ENCODE measurements around the gene CES4A.
"Not testable (repeated sequence)": the region's sequence is repeated elsewhere in the genome, so short reads cannot be mapped to it uniquely, and the experiment has no call there.

Gene CES4A

DNA sequence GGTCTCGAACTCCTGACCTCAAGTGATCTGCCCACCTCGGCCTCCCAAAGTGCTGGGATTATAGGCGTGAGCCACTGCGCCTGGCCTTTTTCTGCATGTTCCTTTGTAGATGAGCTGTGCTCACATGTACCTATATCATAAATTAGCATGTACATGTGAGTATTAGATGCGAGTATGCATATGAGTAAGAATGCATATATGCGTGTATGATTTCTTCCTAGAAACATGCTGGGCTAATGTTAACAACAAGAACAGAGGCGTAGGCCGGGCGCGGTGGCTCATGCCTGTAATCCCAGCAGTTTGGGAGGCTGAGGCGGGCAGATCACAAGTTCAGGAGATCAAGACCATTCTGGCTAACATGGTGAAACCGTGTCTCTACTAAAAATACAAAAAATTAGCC is 5.2 kb downstream of the CES4A start:
- not testable (repeated sequence) for DNase-seq

GRCh38 chr16:66996324-66996982 is 8.1 kb downstream of the CES4A start:
- no peak for DNase-seq

GRCh38 chr16:66996983-66997358 is 8.6 kb downstream of the CES4A start:
- no peak for DNase-seq

- peak; percentile 49 for DNase-seq
Observed at GRCh38 chr16:67000384-67001351, 12.3 kb downstream of the CES4A start.

- DNase-seq, result no peak
Observed at GRCh38 chr16:67001726-67002125, 13.3 kb downstream of the CES4A start.

DNA sequence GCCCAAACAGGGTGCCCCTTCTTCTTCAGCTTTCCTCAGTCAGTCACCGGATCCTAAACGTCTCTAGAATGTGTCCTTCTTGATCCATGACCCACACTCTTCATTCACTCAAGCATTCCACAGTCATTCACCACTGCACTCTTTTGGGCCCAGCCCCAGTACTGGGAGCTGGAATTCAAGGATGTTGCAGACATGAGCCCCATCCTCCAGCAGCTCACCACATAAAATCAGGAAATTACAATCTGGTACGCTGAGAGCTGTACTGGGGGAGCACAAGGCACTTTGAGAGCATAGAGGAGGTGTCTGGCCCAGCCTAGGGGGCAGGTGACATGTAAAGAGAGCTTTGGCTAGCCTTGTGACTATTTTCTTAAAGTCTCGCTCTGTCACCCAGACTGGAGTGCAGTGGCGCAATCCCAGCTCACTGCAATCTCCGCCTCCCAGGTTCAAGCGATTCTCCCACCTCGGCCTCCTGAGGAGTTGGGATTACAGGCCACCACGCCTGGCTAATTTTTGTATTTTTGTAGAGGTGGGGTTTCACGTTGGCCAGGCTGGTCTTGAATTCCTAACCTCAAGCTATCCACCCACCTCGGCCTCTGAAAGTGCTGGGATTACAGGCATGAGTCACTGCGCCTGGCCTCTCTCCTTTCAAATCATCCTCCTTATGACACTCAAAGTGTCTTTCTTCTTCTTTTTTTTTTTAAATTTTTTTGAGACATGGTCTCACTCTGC is 18.7 kb downstream of the CES4A start:
- no peak for DNase-seq

- no peak for DNase-seq
Observed at GRCh38 chr16:67009158-67009557, 20.8 kb downstream of the CES4A start.

- DNase-seq, result no peak
Observed at GRCh38 chr16:67011274-67011673, 22.9 kb downstream of the CES4A start.

DNA sequence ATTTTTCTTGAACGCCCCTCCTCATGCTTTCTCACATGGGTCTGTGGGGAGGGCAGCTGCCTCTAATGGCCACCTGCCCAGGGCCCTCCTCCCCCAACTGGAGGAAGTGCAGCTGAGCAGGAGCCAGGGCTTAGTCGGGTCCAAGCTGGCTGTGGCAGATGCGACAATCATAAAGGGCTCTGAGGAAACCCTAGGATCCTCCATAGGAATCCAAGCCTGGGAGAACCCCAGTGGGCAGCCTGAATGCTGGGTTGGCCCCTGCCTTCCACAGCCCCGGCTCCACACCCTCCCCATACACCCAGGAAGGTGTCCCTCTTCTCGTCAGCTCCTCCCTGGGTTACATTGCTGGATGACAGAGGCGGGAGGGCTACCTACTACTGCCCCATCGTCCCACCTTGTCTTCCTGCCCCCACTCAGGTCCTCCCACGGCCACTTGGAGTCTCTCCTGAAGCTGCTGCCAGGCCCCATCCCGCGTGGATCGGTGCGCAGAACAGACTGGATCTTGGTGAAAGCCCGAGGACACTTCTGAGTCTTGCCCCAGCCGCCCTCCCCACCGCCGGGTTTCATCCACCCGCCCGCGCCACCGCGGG is 24.9 kb downstream of the CES4A start:
- no peak for DNase-seq

- DNase-seq, result no peak
Observed at GRCh38 chr16:67013823-67014633, 25.6 kb downstream of the CES4A start.

DNA sequence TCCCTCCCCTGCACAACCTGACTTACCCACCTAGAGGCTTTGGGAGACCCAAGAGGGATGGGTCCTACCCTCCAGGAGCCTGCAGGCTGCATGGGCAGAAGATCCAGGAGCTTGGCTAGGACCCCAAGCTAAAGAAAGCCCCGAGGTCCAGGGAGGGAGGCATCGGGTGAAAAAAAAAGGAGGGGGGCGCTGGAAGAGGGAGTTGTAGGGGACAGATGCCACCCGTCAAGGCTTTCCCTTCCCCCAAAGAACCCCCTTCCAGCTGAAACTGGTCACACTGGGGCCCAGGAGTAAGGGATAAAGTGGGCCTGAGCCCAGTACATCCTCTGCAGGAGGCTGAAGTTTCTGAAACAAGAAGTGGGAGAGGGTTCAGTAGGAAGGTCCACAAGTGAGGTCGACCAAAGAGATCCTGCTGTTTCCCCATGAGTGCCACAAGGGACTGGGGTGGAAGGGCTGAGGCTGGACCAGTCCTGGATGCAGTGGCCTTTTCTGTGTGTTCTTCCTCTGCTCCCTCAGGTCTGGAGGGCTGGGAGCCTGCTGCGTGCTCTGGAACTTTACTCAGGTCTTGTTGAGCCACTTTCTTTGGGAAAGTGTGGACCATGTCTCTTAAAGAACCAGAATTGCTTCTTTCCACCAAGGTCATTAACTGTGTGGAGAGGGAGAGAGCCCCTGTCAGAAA is 26.4 kb downstream of the CES4A start:
- DNase-seq, result no peak

DNA sequence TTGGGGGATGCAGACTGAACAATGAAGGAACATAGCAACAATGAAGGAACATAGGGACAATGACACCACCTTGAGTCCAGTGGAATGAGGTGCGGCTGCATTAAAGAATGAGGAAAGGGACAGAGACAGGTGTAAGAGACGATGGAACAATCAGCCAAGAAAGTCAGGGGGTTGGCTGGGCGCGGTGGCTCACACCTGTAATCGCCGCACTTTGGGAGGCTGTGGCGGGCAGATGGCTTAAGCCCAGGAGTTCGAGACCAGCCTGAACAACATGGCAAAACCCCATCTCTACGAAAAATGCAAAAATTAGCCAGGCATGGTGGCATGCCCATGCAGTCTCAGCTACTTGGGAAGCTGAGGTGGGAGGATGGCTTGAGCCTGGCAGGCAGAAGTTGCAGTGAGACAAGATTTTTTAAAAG is 26.9 kb downstream of the CES4A start:
- no peak for DNase-seq

DNA sequence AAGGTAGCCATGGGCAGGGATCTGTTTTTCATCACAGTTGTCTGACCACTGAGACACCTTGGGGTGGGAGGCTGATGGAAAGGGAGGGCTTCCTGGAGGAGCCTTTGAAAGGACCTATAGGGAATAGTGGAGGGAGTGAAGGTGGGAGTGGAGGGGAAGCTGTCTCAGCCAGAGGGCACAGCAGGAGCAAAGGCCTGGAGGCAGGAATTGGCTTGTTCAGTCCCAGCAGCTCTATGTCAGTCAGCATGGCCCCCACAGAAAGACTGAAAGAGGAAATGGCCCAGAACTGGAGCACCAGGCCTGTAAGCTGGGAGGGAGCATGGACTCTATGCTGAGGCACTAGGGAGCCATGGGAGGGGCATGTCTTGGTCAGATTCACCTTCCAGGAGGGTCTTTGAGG is 27.8 kb downstream of the CES4A start:
- DNase-seq, result no peak

GRCh38 chr16:67016681-67017420 is 28.5 kb downstream of the CES4A start:
- DNase-seq, result no peak

DNA sequence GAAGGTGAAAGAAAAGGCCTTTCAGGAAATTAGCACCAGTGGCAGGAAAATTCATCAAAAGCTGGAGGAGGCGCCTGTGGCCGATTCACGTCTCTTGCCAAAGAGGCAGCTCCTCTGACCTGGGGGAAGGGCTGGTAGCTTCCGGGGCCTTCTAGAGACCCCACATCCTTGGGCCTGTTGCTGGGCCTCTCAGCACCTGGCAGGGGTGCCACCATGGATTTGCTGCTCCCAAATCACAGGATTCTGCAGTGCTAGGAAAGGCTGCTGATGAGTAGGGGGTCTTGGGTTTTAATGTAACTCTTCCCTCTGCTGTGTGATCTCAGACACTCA is 29.0 kb downstream of the CES4A start:
- no peak for DNase-seq

- peak; percentile 95 for DNase-seq
Observed at GRCh38 chr16:67017810-67018488, 29.6 kb downstream of the CES4A start.

- no peak for DNase-seq
Observed at GRCh38 chr16:67019171-67019570, 30.8 kb downstream of the CES4A start.

DNA sequence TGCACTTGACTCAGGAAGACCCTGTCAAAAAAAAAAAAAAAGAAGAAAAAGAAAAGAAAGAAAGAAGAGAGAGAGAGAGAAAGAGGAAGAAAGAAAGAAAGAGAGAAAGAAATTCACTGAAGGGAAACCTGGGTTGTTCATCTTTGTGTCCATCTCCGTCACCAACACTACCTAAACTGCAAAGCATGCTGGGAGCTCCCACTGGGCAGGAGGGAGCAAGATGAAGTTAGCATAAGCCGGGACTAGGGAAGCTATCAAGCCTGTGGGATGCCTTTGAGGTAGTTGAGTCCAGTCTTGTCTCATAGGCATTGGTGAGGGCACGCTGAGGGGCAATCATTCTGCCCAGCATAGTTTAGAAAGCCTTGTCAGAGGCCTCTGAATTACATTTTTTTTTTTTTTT is 32.9 kb downstream of the CES4A start:
- no peak for DNase-seq

GRCh38 chr16:67022531-67023214 is 34.3 kb downstream of the CES4A start:
- no peak for DNase-seq

DNA sequence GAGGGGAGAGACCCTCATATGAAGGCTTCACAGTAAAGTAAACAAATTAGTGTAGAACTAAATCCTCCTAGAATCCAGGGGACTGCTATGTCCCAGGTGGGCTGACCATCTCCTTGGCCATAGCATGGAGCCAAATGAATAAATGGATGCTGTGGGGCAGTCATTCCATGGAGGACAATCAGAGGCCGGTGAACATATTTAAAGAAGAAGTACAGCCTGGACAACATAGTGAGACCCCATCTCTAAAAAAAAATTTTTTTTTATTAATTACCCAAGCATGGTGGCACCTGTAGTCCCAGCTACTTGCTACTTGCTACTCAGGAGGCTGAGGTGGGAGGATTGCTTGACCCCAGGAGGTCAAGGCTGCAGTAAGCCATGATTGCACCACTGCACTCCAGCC is 35.3 kb downstream of the CES4A start:
- DNase-seq, result no peak

Measured in DMS153 (cell line).